HL-60 (cell line): Measurements from ENCODE around the gene SPIRE1.

ENCODE experiments used
- POLR2AphosphoS5 ChIP-seq: IDR thresholded peaks from 2 replicates; pipeline ENCODE4 v1.6.1; 2012; ENCODE audit warnings: low read depth
- TF ChIP-seq, protein P1 (sequence below): IDR thresholded peaks from one replicate; pipeline ENCODE4 v1.5.1; 2011; ENCODE audit warnings: low read length, control low read depth, inconsistent platforms; ENCODE audit not compliant: insufficient read depth
- TF ChIP-seq, protein P2 (sequence below): IDR thresholded peaks from 2 replicates; pipeline ENCODE4 v1.6.1; 2012; ENCODE audit warnings: low read depth; ENCODE audit not compliant: insufficient replicate concordance

DNA sequence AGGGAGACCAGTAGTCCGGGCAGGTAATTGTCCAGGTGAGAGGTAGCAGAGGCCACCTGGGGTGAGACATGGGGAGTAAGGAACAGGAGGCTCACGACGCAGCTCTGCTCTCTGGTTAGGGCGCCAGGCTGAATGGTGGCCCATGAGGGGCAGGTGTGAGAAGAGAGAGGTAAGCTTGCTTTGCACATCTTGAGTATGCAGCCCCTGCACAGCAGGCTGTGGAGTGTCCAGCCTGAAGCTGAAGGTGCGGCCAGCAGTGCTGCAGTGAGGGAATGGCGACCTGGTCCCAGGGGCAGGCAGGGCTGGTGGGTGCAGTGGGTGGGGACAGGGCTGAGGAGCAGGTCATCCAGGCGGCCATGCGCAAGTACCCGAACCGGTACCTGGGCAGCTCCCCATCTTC, 234.5 kb downstream of the SPIRE1 start:
- TF ChIP-seq POLR2AphosphoS5: no peak
- TF ChIP-seq, protein P1, sequence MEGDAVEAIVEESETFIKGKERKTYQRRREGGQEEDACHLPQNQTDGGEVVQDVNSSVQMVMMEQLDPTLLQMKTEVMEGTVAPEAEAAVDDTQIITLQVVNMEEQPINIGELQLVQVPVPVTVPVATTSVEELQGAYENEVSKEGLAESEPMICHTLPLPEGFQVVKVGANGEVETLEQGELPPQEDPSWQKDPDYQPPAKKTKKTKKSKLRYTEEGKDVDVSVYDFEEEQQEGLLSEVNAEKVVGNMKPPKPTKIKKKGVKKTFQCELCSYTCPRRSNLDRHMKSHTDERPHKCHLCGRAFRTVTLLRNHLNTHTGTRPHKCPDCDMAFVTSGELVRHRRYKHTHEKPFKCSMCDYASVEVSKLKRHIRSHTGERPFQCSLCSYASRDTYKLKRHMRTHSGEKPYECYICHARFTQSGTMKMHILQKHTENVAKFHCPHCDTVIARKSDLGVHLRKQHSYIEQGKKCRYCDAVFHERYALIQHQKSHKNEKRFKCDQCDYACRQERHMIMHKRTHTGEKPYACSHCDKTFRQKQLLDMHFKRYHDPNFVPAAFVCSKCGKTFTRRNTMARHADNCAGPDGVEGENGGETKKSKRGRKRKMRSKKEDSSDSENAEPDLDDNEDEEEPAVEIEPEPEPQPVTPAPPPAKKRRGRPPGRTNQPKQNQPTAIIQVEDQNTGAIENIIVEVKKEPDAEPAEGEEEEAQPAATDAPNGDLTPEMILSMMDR: no peak
- TF ChIP-seq, protein P2, sequence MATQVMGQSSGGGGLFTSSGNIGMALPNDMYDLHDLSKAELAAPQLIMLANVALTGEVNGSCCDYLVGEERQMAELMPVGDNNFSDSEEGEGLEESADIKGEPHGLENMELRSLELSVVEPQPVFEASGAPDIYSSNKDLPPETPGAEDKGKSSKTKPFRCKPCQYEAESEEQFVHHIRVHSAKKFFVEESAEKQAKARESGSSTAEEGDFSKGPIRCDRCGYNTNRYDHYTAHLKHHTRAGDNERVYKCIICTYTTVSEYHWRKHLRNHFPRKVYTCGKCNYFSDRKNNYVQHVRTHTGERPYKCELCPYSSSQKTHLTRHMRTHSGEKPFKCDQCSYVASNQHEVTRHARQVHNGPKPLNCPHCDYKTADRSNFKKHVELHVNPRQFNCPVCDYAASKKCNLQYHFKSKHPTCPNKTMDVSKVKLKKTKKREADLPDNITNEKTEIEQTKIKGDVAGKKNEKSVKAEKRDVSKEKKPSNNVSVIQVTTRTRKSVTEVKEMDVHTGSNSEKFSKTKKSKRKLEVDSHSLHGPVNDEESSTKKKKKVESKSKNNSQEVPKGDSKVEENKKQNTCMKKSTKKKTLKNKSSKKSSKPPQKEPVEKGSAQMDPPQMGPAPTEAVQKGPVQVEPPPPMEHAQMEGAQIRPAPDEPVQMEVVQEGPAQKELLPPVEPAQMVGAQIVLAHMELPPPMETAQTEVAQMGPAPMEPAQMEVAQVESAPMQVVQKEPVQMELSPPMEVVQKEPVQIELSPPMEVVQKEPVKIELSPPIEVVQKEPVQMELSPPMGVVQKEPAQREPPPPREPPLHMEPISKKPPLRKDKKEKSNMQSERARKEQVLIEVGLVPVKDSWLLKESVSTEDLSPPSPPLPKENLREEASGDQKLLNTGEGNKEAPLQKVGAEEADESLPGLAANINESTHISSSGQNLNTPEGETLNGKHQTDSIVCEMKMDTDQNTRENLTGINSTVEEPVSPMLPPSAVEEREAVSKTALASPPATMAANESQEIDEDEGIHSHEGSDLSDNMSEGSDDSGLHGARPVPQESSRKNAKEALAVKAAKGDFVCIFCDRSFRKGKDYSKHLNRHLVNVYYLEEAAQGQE: no peak
